Smooth muscle cell of the brain vasculature (primary cell): ENCODE measurements around the gene PFDN6.
"Not testable (repeated sequence)": the region's sequence is repeated elsewhere in the genome, so short reads cannot be mapped to it uniquely, and the experiment has no call there.

Source experiments
- DNase-seq: peaks from one replicate; pipeline ENCODE4 v3.0.0-alpha.2; 2012; ENCODE audit warnings: low read depth, low spot score

PFDN6 gene

GRCh38 chr6:33273924-33274902 lies 15.2 kb upstream of the PFDN6 start:
- no peak for DNase-seq

DNA sequence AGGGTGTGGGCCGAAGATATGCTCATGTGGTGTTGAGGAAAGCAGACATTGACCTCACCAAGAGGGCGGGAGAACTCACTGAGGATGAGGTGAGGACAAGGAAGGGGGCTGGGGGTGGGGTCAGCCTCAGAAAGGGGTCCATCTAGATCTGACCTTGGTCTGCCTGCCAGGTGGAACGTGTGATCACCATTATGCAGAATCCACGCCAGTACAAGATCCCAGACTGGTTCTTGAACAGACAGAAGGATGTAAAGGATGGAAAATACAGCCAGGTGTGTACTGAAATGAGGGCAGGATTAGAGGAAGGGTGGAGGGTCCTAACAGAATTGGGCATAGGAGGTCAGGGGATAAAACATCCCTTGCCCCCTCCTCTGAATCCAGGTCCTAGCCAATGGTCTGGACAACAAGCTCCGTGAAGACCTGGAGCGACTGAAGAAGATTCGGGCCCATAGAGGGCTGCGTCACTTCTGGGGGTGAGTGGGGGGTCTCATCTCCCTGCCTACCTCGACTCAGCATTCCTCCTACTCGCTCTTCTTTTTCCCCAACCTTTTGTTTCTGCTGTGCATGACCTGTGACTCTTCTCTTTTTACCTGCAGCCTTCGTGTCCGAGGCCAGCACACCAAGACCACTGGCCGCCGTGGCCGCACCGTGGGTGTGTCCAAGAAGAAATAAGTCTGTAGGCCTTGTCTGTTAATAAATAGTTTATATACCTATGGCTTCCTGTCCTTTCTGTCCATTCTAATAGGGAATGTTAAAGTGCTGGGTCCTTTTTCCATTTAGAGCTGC lies 13.4 kb upstream of the PFDN6 start:
- not testable (repeated sequence) for DNase-seq

- no peak for DNase-seq
Observed at GRCh38 chr6:33276581-33276863, 12.9 kb upstream of the PFDN6 start.

DNA sequence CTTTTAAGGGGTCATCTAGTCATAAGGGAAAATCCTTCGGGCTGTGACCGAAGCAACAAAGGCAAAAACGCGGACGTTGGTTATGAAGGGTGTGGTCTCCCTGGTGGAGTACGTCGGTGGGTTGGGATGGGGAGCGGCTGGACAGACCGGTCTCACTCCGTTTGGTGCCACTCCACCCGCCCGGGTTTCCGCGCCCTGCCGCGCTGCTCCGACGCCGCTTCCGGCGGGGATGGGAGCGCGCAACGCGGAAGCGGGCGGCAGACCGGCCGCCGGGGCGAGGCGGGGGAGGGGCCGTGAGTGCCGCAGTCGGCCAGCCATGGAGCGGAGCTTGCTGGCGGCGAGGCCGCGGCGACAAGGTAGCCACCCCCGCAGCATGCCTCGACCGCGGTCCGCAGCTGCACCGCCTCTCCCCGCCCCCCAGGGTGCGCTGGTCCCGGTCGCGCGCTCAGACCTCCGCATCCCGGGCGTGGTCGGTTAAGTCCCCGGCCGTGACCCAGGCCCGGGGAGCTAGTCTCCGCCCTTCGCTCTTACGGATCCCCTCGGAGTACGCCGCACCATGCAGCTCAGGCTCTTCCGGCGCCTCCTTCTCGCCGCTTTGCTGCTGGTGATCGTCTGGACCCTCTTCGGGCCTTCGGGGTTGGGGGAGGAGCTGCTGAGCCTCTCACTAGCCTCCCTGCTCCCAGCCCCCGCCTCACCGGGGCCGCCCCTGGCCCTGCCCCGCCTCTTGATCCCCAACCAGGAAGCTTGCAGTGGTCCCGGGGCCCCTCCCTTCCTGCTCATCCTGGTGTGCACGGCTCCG lies 12.3 kb upstream of the PFDN6 start, which contains the start of gene B3GALT4:
TSS of gene B3GALT4 (plus strand) at position 260 of the 799 bp plus-strand sequence. CDS start at position 557, 297 bp downstream.
- peak; percentile 13 for DNase-seq

GRCh38 chr6:33277663-33278391 lies 11.6 kb upstream of the PFDN6 start:
- DNase-seq = no peak

GRCh38 chr6:33278392-33278741 lies 11.0 kb upstream of the PFDN6 start:
- DNase-seq = no peak

DNA sequence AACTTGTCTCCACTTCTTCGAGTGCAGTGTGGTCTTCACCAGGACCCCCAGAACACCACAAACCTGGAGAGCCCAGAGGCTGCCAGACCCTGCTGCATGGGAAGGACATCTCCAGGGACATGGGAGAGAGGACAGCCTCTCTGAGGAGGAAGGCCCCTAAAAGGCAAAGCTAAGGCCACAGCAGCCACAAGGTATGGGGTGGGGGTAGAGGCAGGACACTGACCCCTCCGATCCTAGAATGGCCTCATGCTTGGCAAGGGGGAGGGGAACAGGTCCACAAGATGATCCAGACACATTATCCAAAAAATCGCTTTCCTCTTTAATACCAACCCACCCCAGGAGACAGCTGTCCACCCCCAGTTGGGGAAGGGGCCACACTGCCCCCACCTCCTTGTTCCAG lies 10.6 kb upstream of the PFDN6 start:
- no peak for DNase-seq

DNA sequence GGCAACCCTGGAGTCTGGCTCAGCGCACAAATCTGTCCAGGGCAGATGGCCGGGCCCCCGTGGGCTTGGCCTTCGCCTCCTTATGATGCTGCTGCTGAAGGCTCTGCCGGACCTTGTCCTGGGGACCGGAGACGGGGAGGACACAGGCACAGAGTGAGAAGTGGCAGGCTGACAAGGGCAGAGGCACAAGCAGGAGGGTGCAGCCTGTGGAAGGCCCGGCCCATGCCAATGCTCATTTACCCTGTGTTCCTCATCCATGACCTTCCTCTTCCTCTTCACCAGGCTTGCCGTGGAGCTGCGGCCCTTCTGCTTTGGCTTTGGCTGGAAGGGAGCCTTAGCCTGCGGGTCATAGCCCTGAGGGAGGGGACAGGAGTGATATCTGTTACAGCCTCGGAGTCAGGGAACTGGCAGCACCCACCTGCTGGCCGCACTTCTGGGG lies 10.1 kb upstream of the PFDN6 start:
- DNase-seq = no peak

DNA sequence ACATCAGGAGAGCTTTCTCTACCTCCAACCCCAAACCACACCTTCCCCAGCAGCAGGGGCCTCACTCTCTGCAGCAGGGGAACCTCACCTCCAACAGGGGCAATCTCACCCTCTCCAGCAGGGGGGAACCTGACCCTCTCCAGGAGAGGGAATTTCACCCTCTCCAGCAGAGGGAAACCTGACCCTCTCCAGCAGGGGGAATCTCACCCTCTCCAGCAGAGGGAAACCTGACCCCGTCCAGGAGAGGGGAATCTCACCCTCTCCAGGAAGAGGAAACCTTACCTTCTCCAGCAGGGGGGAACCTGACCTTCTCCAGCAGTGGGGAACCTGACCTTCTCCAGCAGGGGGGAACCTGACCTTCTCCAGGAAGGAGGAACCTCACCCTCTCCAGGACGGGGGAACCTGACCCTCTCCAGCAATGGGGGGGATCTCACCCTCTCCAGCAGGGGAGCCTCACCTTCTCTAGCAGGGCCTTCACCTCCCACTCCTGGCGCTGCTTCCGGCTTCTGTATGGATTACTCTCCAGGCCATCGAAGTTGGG lies 9.4 kb upstream of the PFDN6 start:
- no peak for DNase-seq

GRCh38 chr6:33280539-33280938 lies 8.9 kb upstream of the PFDN6 start:
- DNase-seq = no peak

- DNase-seq = not testable (repeated sequence)
Observed at GRCh38 chr6:33285214-33285613, 4.2 kb upstream of the PFDN6 start.

DNA sequence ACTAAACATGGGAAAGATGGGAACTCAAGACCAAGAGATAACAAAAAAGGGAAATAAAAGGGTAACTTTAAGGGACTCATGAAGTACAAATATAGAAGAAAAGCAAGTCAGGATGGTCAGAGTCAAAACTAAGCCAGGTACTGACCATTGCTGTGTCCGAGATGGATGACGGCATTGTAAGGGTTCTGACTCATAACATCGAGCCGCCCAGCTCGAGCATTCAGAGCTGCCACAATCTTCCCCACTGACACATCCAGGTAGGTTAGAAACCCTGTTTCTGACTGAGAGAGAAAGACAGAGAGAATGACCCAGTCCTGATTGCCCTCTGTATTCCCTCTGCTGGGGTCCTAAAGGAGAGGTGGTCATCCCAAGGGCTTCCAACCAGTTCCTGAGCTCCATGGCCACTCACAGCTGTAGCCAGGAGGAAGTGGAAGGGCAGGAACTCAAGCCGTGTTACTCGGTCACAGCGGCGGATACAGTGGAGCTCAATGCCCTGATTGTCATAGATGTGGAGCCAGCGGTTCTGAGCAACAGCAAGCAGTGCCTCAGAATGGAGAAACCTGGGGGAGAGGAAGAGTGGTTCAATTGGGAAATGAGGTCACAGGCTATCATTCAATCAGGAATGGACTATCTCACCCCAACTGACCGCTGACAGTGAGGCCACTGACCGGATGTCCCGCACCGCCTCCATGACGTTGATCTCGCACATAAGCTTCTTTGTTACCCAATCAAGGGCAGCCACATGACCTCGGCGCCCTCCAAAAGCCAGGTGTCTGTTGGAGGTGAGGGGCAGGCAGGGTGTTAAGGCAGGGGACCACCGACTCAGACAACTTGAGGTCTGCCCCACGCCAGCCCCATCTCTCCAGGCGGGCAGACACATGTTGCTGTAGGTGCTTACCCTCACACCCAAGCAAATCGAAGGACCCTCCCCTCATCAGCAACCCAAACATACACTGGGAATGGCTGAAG lies 2.2 kb upstream of the PFDN6 start:
- DNase-seq = no peak

- no peak for DNase-seq
Observed at GRCh38 chr6:33288141-33288920, 1.1 kb upstream of the PFDN6 start.

DNA sequence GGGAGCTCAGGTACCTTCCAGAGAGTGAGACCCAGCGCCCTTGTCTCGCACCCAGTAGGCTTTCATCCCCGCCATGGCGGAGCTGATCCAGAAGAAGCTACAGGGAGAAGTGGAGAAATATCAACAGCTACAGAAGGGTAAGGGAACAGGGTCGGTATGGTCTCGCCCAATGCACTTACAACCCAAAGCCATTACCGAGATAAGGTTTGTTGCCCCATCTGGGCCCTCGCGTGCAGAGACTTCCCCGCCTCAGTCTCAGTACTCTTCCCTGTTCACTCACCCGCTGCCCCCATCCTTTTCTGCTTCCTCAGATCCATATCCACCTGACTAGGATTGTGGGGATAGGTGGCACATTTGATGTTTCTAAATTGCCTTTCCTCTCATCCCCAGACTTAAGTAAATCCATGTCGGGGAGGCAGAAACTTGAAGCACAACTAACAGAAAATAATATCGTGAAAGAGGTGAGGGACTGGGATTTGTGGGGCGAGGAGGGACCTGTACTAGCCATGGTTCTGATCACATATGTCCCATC lies 449 bp downstream of the PFDN6 start:
- no peak for DNase-seq

DNA sequence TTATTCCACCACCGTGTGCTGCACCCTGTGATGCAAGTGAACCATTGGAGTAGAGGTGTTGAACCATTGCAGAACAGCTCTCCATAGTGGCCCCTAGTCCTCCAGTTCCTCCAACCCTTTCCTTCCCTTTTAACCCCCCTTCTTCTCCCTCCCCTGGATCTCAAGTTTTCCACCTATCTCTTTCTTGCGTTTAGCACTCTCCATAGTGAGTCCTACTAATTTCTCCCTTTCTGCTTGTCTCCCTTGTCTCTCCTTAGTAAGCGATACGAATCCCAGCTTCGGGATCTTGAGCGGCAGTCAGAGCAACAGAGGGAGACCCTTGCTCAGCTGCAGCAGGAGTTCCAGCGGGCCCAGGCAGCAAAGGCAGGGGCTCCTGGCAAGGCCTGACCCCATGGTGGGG lies 1.1 kb downstream of the PFDN6 start:
- no peak for DNase-seq

- DNase-seq = no peak
Observed at GRCh38 chr6:33292996-33293682, 3.7 kb downstream of the PFDN6 start.

GRCh38 chr6:33294086-33294823 lies 4.9 kb downstream of the PFDN6 start:
- DNase-seq = no peak
